Peyer's patch (tissue), 4 donors: ENCODE results near the gene CLCN2. TPM values are rescaled to one million over a fixed set of nuclear protein-coding genes. Genes with fewer than 3 reads are reported as not detected.

ENCODE experiments used
- DNase-seq, 3 donors: peaks; one replicate each; pipeline ENCODE4 v3.0.0-alpha.2; 2017 to 2019
- H3K27ac ChIP-seq, 4 donors: fragments of 200-600 bp; sonication (generic); one replicate each; pipeline ENCODE4 v1.5.1; 2016 to 2019
- H3K27me3 ChIP-seq, 2 donors: fragments of 200-600 bp; sonication (generic); one replicate each; pipeline ENCODE4 v1.5.1; 2019
- H3K36me3 ChIP-seq, 3 donors: fragments of 200-600 bp; sonication (generic); one replicate each; pipeline ENCODE4 v1.5.1; 2016 to 2019
- H3K4me1 ChIP-seq, 4 donors: fragments of 200-600 bp; sonication (generic); one replicate each; pipeline ENCODE4 v1.5.1; 2016 to 2019
- H3K4me3 ChIP-seq, 4 donors: fragments of 200-600 bp; sonication (generic); 1 replicate in 3 of 4; 2 replicates in 1 of 4; pipeline ENCODE4 v1.5.1; 2016 to 2019; ENCODE audit warnings: mild to moderate bottlenecking in 1 of 4
- H3K9me3 ChIP-seq, 4 donors: fragments of 200-600 bp; sonication (generic); one replicate each; pipeline ENCODE4 v1.5.1; 2016 to 2019; ENCODE audit warnings: mild to moderate bottlenecking in 1 of 4
- CTCF ChIP-seq, 6 experiments: fragments of 450-650 bp in 4 of 6; fragments of 200-600 bp in 2 of 6; sonication (generic) in 1 of 6; IDR thresholded peaks; one replicate each; pipeline ENCODE4 v1.5.1; 2017 to 2019; ENCODE audit warnings: antibody characterized with exemption in 6 of 6, mild to moderate bottlenecking in 3 of 6, moderate library complexity in 1 of 6
- POLR2A ChIP-seq, 2 donors: fragments of 450-650 bp; IDR thresholded peaks; one replicate each; pipeline ENCODE4 v1.5.1; 2017; ENCODE audit warnings: antibody characterized with exemption in 2 of 2, mild to moderate bottlenecking in 2 of 2, moderate library complexity in 2 of 2
- total RNA-seq, 4 donors: library from RNA; depleted of rRNA; stranded (reverse); fragments of >200 nt; gene quantifications; one replicate each; pipeline ENCODE4 v1.1.0, GENCODE V29; 2016

Gene CLCN2
- total RNA-seq, 4 donors from 2014 or later, result 11.6 to 87.8 (median 63.8) TPM

- peaks cover 0 to 37% (median 4%) of the 10 kb centered on the region in 4 donors for H3K4me1 ChIP-seq
- H3K4me3 ChIP-seq, result peak within 1 kb of the TSS; percentile 71 to 97 (median 82)
- H3K27ac ChIP-seq, result peak within 1 kb of the TSS; percentile 94 to 100 (median 94)
- H3K27me3 ChIP-seq, result no peaks in the 10 kb centered on the region
- H3K9me3 ChIP-seq, result no peaks in the 10 kb centered on the region
- H3K36me3 ChIP-seq, result peaks cover 0 to 13% (median 0%) of the 10 kb centered on the region in 3 donors
- peak; percentile 96 to 98 (median 97) for DNase-seq
- TF ChIP-seq POLR2A (IDR thresholded peaks at IDR 0.05), result peak; percentile 6 to 70
- no peak for TF ChIP-seq CTCF (IDR thresholded peaks at IDR 0.05)
Observed at GRCh38 chr3:184314363-184314699, 47.1 kb downstream of the CLCN2 start, which contains the start of gene EIF4G1. Gene EIF4G1 (plus strand): TSS chr3:184314606. CDS start chr3:184315797, 1,191 bp downstream.

- no peaks in the 10 kb centered on the region for H3K9me3 ChIP-seq
Observed at GRCh38 chr3:184311633-184312032, 49.8 kb downstream of the CLCN2 start.

GRCh38 chr3:184308744-184309143 is 52.7 kb downstream of the CLCN2 start:
- Histone ChIP-seq H3K9me3 (no peaks in the 10 kb centered on the region), H3K4me1 (peaks cover 0 to 8% (median 0%) of the 10 kb centered on the region in 4 donors), H3K36me3 (peaks cover 0 to 62% (median 0%) of the 10 kb centered on the region in 3 donors), H3K27me3 (no peaks in the 10 kb centered on the region), H3K27ac (no peak overlapping the region), H3K4me3 (no peak overlapping the region)
- TF ChIP-seq CTCF (IDR thresholded peaks at IDR 0.05) (no peak), POLR2A (IDR thresholded peaks at IDR 0.05) (no peak)
- no peak for DNase-seq

More at GRCh38 chr3:184311633-184312032, 49.8 kb downstream of the CLCN2 start:
- Histone ChIP-seq H3K27me3 (no peaks in the 10 kb centered on the region), H3K36me3 (peaks cover 0 to 33% (median 0%) of the 10 kb centered on the region in 3 donors), H3K4me1 (peaks cover 0 to 15% (median 4%) of the 10 kb centered on the region in 4 donors), H3K27ac (no peak overlapping the region), H3K4me3 (no peak overlapping the region)
- TF ChIP-seq CTCF (IDR thresholded peaks at IDR 0.05) (no peak), POLR2A (IDR thresholded peaks at IDR 0.05) (no peak)
- no peak for DNase-seq

- no peak for TF ChIP-seq CTCF (IDR thresholded peaks at IDR 0.05)
- no peak for TF ChIP-seq POLR2A (IDR thresholded peaks at IDR 0.05)
- peaks cover 0 to 8% (median 0%) of the 10 kb centered on the region in 4 donors for H3K4me1 ChIP-seq
- H3K27ac ChIP-seq, result no peak overlapping the region
- no peaks in the 10 kb centered on the region for H3K27me3 ChIP-seq
- no peak for DNase-seq
- H3K9me3 ChIP-seq, result no peaks in the 10 kb centered on the region
- H3K36me3 ChIP-seq, result peaks cover 0 to 71% (median 0%) of the 10 kb centered on the region in 3 donors
- H3K4me3 ChIP-seq, result no peak overlapping the region
Observed at GRCh38 chr3:184307915-184308314, 53.5 kb downstream of the CLCN2 start.

GRCh38 chr3:184306341-184306972 is 54.9 kb downstream of the CLCN2 start:
- TF ChIP-seq POLR2A (IDR thresholded peaks at IDR 0.05) (no peak), CTCF (IDR thresholded peaks at IDR 0.05) (no peak)
- Histone ChIP-seq H3K36me3 (peaks cover 0 to 85% (median 0%) of the 10 kb centered on the region in 3 donors), H3K4me1 (peaks cover 0 to 8% (median 0%) of the 10 kb centered on the region in 4 donors), H3K4me3 (no peak overlapping the region), H3K27me3 (no peaks in the 10 kb centered on the region), H3K9me3 (no peaks in the 10 kb centered on the region), H3K27ac (no peak overlapping the region)
- DNase-seq, result no peak
